GM18511 (cell line): ENCODE data around the gene SEC31B.

ENCODE experiments used
- ATAC-seq: cut with Tn5 transposase; IDR thresholded peaks from one replicate; pipeline ENCODE4 v1.9.1; 2021; ENCODE audit warnings: mild to moderate bottlenecking, moderate library complexity; ENCODE audit not compliant: unreplicated experiment

The SEC31B gene

DNA sequence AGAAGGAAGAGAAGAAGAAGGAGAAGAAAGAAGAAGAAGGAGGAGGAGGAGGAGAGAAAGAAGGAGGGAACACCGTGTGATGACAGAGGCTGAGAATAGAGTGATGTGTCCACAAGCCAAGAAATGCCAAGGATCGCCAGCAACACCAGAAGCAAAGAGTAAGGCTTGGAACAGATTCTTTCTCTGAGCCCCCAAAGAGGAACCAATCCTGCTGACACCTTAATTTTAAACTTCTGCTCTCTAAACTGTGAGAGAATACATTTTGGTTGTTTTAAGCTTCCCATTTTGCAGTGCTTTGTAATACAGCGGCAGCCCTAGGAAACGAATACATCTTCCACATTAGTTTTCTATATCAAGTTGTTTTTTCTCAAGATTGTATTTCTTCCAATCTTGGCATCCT is 70.7 kb downstream of the SEC31B start:
- no peak for ATAC-seq

DNA sequence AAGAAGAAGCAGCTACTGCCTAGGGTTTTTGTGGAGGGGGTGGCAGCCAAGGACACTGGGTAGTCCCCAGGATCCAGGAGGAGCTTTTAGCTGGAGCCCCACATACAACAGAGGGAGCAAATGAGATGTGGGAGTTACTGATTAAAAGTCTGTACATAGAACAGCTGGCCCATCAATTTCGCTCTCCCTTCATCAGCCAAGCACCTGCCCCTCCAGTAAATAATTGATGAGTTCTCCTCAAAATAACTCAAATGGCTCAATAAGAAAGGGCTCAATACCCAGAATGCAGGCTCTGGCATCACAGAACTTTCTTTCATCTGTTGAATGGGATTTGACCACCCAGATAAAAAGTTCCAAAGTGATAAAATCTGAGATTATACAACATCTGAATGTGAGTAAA is 72.0 kb downstream of the SEC31B start:
- no peak for ATAC-seq

DNA sequence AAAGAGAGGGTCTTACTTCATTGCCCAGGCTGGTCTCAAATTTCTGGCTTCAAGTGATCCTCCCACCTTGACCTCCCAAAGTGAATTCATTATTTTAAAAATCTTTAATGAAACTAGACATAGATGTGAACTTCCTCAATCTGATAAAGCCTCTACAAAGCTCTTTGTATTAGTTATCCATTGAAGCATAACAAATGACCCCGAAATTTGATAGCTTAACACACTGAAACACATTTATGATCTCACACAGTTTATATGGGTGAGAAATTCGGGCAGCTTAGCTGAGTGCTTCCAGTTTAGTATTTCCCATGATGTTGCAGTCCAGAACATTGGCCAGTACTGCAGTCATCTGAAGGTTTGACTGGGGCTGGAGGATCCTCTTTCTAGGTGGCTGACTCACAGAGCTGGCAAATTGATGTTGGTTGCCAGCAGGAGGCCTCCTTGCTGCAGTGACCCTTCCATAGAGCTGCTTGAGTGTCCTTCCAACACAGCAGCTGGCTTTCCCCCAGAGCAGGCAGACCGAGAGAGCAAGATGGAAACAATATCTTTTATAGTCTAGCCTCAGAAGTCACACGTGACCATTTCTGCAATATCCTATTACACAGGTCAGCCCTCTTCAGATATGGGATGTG is 73.4 kb downstream of the SEC31B start:
- no peak for ATAC-seq

DNA sequence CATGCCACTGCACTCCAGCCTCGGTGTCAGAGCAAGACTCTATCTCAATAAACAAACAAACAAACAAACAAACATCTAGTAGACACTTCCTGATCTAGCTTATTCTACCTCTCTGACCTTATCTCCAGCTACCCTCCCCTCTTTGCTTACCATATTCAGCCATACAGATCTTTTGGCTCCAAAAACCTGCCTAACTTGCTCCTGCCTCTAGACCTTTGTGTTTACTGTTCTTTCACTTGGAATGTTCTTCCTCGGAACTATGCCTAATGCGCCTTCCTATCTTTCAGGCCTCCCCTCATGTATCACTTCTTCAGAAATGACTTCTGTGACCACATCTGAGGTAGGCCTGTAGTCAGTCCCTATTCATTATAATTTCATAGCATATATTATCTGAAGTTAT is 77.1 kb downstream of the SEC31B start:
- no peak for ATAC-seq

DNA sequence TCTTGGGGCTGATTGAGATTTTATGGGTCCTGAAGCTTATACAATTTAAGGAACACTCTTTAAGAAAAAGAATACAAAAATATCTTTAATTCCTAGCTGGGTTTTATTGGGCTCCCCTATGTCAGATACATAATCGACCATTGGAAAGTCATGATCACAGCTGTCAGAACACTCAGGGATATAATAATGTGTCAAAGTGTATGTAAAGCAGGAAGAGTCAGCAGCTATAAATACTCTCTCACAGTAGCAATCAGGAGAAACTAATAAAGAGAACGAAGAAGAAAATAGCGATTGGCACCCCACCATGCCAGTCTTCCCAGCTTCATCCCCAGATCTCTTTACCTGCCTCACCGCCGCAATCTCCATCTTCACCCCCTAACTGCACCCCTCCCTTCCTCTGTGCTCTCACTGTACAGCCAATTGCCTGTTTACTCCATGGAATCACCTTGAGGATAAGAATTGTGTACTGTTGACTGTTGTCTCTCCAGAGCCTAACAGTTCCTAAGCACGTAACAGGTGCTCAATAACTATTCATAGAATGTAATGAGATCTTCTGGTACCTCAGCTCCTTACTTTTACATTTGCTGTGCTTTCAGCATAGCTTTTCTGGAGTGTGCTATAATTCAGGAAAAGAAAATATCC is 80.9 kb downstream of the SEC31B start:
- no peak for ATAC-seq
